GM21447 (cell line): ENCODE measurements around the gene CCNL2.
"Not testable (repeated sequence)": the region's sequence is repeated elsewhere in the genome, so short reads cannot be mapped to it uniquely, and the experiment has no call there.

Source experiments
- ATAC-seq: cut with Tn5 transposase; IDR thresholded peaks from one replicate; pipeline ENCODE4 v1.9.1; 2021; ENCODE audit not compliant: unreplicated experiment

CCNL2 gene

GRCh38 chr1:1399187-1399871, at the start of gene CCNL2:
TSS of gene CCNL2 (minus strand) at chr1:1399335. CDS start at chr1:1399306, 29 bp downstream.
- ATAC-seq, result peak; percentile 91

GRCh38 chr1:1446631-1447030, 47.5 kb upstream of the CCNL2 start:
- ATAC-seq, result not testable (repeated sequence)

DNA sequence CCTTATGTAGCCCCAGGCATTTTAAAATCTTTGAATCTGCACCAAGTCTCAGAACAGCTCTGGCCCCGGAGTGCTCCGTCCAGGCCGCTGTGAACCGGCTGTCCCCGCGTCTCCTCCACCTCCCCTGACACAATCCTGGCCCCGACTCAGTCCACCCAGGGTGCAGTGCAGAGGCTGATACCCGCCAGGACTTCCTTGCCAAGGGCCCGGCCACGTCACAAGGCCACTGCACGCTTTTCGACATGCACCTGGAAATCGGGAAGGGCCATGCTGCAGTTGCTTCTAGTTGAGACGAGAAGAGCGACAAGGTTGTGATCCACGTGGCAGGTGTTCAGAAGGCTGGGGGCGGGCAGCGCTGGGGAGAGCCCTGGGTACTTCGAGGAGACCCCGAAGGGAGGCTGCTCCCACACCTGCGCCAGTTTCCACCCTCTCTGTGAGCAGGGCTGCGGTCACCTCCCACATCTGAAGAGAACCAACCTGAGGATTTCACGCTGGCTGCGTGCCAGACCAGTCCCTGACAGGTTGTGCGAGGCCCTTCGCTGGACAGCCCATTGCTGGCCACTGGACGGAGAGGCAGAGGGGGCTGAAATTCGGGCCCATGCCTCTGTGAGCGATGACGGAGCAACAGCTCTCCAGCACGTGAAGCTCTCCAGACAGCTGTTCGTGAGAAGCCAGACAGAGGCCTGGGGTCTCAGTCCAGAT, 43.1 kb upstream of the CCNL2 start:
- ATAC-seq, result no peak

GRCh38 chr1:1441002-1441888, 42.1 kb upstream of the CCNL2 start:
- ATAC-seq, result no peak

DNA sequence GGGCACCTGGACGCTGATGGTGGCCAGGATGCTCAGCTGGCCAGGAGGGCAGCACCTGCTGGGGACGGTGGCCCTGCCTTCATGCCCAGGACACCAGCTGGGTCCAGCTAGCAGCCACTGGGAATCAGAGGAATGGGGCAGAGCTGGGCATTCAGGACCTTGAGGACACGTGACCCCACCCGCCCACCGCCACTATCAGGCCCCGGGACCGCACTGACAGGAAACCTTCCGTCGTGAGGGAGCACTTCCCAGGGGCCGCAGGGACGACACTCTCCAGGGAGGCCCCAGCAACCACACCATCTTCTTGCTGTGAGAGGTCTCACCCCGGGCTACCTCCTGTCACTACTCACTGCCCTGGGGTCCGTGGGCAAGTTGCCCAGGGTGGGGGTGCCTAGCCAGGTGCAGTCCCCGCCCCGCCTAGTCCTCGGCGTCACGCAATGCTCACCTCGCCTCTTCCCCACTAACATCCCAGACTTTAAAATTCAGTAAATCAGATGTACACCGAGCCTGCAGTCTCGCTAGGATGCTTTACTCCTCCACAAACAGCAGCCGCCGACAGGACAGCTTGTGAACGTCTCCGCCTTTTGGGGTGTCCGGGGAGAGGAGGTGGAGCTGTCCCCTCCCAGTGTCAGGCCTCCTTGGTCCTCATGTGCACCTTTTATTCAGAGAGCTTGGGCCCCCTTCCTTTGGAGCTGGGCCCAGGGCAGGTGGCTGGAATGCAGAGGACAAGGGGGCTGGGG, 41.3 kb upstream of the CCNL2 start:
- no peak for ATAC-seq

GRCh38 chr1:1439546-1440261, 40.6 kb upstream of the CCNL2 start:
- ATAC-seq, result no peak

DNA sequence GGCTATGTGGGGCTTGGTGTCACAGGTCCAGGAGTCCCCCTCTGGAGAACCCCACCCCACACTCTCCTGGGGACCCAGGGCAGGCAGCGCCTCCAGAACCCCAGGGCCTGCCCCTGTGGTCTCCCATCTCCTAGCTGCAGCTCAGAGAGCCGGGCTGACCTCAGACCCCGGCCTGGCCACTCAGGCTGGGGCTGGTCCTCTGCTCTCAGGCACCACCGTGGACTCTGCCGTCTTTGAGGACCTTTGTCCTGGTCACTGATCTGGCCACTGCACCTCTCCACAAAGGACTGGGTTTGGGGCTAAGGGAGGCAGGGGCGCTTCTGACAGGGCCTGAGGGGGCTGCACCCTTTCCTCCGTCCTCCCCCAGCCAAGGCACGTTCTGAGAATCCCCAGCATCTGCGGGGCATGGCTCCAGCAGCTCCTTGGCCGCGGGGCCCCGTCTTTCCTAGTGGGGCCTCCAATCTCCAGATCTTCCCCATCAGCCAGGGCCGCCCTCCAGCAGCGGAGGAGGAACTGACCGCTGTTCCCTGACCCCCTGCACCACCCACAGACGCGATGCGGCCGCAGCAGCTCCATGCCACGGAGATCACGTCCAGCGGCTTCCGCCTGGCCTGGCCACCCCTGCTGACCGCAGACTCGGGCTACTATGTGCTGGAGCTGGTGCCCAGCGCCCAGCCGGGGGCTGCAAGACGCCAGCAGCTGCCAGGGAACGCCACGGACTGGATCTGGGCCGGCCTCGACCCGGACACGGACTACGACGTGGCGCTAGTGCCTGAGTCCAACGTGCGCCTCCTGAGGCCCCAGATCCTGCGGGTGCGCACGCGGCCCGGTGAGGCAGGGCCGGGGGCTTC, 39.6 kb upstream of the CCNL2 start:
- ATAC-seq, result no peak

DNA sequence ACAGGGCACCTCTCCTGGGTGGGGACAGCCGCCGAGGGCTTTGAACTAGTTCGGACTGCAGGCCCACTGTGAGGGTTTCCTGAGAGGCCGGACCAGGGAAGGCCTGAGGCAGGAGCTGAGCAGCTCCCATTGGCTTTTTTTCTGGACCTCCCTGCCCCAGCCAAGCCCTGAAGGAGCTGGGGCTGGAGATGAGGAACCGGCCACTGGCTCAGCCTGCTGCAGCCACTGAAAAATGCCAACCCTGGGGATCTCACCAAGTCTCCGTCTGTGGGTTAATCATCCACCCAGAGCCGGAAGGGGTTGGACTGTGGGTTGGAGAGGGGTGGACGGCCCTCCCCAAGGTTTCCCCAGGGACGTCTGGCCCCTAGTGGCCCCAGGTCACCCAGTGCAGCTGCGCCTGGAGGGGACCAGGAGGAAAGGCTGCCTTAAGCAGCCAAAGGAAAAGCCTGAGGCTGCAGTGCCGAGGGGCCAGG, 38.8 kb upstream of the CCNL2 start:
- no peak for ATAC-seq

- no peak for ATAC-seq
These were observed 38.1 kb upstream of the CCNL2 start for GRCh38 chr1:1437033-1437903.

- no peak for ATAC-seq
These were observed 37.5 kb upstream of the CCNL2 start for GRCh38 chr1:1436630-1437032.

- ATAC-seq, result no peak
These were observed 36.9 kb upstream of the CCNL2 start for GRCh38 chr1:1435911-1436629.

DNA sequence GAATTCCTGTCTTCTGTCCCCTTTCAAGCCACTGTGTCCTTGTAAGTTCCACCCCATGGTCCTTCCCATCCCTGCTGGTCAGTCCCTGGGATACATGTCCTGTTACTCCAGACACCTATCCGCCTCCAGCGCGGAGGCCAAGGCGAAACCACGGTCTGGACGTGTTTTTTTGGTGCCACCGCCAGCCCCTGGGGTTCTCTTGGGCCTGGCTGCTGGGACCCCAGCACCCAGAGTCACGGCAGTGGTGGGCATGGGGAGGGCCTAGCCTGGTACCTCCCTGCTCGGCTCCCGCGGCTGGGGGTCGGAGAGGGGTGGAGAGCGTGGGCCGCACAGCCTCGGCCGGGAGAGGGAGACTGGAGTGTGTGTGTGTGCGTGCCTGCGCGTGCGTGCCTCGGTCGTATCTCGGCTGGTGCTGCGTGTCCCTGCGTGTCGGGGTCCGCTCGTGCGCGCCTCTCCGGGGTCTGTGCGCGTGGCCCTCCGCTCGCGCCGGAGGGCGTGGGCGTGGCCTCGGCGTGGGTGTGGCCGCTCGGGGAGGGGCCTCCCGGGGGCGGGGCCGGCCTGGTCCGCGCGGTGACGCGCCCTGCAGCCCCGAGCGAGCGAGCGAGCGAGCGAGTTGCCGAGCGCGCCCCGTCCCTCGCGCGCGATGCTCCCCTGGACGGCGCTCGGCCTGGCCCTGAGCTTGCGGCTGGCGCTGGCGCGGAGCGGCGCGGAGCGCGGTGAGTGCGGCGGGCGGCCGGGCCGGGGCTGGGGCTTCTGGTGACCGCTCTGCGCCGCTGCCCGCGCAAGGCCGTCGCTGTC, 36.2 kb upstream of the CCNL2 start, which contains the start of gene VWA1:
VWA1 (plus strand) TSS at position 585 of the 798 bp plus-strand sequence; CDS start at position 644, 59 bp downstream.
- ATAC-seq, result no peak

GRCh38 chr1:1434824-1435105, 35.6 kb upstream of the CCNL2 start:
- no peak for ATAC-seq

- no peak for ATAC-seq
These were observed 35.1 kb upstream of the CCNL2 start for GRCh38 chr1:1434131-1434823.

- no peak for ATAC-seq
These were observed 34.6 kb upstream of the CCNL2 start for GRCh38 chr1:1433804-1434130.

GRCh38 chr1:1432951-1433803, 34.0 kb upstream of the CCNL2 start:
- ATAC-seq, result no peak
